HL-60/S4 treated with retinoic acid at 250 ng/mL for 4 days and 3 days (cell line): ENCODE results near the gene MMS19.
"Not testable (repeated sequence)": the region's sequence is repeated elsewhere in the genome, so short reads cannot be mapped to it uniquely, and the experiment has no call there.

Experiments
- in situ Hi-C: fragments of 300-500 bp; cut with MboI; formaldehyde crosslinking; loops from 2 replicates; pipeline ENCODE4 v1.7.0; 2022; ENCODE audit warnings: low sequenced_read_pairs

MMS19 gene

GRCh38 chr10:97468781-97469180, 29.4 kb downstream of the MMS19 start:
- in situ Hi-C loops: not testable (repeated sequence)

- in situ Hi-C loops: no loop called here
These were observed 30.1 kb downstream of the MMS19 start for GRCh38 chr10:97468162-97468561.

GRCh38 chr10:97466755-97467154, 31.5 kb downstream of the MMS19 start:
- in situ Hi-C loops: no loop called here

- in situ Hi-C loops: no loop called here
These were observed 32.2 kb downstream of the MMS19 start for GRCh38 chr10:97465982-97466381.

DNA sequence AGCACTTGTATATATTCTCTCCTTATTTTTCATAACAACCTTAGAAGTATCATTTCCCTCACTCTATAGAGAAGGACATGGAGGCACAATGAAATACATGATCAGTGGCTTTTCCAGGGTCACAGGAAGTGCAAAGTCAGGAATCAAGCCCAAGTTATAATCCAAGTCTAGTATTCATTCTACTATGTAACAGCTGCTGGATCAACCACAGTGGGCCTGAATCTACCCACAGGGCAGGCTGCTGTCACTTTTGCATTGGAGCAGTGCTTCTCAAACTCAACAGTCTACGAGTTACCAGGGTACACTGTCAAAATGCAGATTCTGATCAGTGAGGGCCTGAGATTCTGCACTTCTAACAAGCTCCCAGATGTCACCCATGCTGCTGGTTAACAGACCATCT, 34.0 kb downstream of the MMS19 start:
- in situ Hi-C loops: no loop called here

DNA sequence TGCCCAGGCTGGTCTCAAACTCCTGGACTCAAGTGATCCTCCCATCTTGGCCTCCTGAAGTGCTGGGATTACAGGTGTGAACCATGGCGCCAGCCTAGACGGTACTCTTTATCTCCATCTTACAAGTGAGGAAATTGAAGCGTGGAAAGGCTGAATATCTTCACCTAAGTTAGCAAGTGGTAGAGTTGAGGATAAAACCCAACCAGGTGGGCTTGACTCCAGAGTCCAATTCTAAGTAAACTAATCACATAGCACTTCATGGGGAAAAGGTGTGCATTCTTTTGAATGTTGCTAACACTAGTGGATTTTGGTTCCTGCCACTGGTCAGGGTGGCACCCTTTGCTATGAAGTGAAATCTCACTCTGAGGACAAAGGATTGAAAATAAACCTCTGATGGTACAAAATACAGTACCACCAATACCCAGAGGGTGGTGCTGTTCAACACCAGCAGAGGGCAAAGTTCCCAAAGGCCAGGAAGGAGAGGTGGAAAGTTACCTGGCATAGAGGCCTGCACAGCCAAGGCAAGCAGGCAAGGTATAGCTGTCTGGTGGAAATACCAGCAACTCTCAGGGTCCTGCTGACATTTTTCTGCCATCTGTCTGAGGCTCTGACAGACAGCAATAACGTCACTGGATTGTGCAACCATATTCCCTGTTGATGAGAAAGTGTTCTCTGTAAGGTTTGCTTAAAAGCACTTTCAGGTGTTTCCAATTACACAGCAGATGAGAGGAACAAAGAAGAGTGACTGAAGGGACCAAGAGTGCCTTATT, 34.7 kb downstream of the MMS19 start:
- in situ Hi-C loops: no loop called here

DNA sequence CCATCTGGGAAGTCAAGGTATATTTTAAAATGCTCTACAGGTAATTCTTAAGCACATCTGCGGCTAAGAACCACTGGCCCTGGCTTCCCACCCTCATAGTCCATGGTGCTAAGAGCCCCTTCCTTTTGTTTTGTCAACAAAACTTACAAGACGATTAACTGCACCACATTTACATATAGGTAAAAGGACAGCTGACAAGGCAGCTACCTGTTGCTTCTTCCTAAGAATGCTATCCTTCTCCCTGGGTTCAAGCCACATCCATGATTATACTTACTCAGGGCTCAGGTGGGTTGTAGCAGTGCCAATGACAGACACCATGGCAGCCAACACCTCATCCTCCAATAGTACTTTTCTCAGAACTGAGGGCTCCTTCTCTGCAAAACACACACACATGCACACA, 35.9 kb downstream of the MMS19 start:
- in situ Hi-C loops: no loop called here

GRCh38 chr10:97459933-97460332, 38.3 kb downstream of the MMS19 start:
- in situ Hi-C loops: no loop called here

DNA sequence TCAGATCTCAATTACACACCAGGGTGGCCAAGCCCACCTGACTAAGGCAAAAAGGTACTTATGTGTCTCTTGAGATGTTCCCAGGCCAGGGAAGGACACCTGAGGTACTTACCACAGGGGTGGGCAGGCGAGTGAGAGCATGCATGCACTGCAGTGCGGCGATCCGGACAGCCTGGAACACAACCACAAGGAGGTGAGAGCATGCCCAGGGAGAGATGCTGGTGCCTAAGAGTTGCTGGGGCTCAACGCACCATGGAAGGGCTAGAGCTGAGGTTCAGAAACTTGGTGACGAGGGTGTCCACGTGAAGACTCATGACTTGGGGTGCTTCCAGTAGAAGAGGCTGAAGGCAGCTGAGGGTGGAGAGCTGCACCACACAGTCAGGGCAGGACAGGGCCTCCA, 39.1 kb downstream of the MMS19 start:
- in situ Hi-C loops: no loop called here

DNA sequence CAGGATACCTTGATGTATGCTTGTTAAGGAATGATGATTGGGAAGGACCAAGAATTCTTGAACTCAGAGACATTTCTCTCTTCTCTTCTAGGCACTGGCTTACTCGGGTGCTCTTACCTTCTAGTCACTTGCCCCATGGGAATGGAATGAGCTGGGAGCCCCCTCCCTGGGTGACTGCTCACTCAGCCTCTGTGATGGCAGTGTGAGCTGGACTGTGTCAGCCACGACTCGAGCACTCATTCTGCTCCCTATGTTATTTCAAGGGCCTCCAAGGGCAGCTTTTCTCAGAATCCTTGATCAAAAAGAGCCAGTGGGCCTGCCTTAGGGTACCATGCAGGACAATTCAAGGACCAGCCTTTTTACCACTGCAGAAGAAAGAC, 41.5 kb downstream of the MMS19 start:
- in situ Hi-C loops: no loop called here

GRCh38 chr10:97456034-97456685, 42.1 kb downstream of the MMS19 start:
- in situ Hi-C loops: no loop called here

GRCh38 chr10:97454330-97455036, 43.7 kb downstream of the MMS19 start:
- in situ Hi-C loops: no loop called here

GRCh38 chr10:97452352-97452751, 45.9 kb downstream of the MMS19 start:
- in situ Hi-C loops: no loop called here

DNA sequence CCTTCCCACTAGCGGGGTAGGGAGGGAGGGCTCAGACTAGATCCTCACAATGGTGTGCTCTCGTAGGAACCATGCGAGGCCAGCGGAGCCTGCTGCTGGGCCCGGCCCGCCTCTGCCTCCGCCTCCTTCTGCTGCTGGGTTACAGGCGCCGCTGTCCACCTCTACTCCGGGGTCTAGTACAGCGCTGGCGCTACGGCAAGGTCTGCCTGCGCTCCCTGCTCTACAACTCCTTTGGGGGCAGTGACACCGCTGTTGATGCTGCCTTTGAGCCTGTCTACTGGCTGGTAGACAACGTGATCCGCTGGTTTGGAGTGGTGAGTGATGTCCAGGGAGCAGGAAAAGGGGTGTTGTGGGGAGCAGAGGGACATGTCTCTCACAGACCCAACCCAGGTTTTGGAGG, 46.6 kb downstream of the MMS19 start:
- in situ Hi-C loops: no loop called here

DNA sequence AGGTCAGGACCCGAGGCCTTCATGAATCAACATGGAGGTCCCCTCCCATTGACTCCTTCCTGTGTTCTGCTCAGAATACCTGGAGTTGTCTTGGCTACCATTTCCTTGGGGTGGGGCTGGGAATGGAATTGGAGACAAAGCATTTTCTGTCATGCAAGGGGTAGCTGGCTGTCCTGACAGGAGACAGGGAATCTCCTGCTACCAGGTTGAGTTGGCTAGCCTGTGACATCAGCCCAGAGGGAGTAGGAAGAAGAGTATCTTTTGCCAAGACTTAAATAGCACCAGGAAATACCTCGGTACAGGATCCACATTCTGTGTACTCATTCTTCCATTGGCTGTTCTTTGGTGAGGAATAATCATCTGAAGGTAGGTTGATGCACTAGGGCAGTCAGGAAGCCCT, 47.4 kb downstream of the MMS19 start:
- in situ Hi-C loops: no loop called here

GRCh38 chr10:97445722-97446639, 52.2 kb downstream of the MMS19 start, which contains the start of the genes EXOSC1 and ZDHHC16:
Gene EXOSC1 (minus strand): TSS chr10:97446006. CDS start chr10:97445985, 21 bp downstream.
Gene ZDHHC16 (plus strand): TSS chr10:97446175. CDS start chr10:97451676, 5,501 bp downstream.
- in situ Hi-C loops: no loop called here

DNA sequence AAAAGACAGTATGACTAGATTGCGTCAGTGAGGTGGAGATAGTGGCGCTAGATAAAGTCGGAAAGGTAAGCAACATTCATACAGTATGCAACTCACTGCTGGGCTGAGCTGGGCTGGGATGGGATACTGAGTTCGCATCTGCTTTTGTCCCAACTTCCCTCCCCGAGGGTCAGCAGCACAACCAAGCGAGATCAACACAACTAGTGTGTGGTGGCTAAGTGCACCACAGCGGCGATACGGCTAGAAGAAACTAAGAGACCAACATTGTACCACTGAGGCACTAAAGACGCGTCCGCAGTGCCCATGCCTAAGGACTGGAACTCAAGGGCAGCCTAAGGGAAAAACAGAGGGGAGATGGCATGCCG, 52.9 kb downstream of the MMS19 start:
- in situ Hi-C loops: no loop called here

DNA sequence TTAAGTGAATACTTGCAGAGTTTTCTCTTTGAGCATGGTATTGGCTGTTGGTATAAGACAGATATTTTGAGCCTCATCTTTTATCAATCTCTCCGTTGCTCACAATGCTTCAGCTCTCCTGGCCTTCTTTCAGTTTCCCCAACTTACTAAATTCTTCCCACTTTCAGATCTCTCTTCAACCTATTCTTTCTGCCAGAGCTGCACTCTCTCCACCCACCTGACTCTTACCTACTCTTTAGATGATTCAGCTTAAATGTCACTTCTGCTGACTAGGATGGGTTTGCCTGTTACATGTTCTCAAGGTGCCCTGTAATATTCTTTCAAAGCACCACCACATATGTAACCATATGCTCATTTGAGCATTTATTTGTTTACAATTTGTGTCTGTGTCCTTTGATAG, 54.0 kb downstream of the MMS19 start:
- in situ Hi-C loops: no loop called here

- in situ Hi-C loops: no loop called here
These were observed 55.9 kb downstream of the MMS19 start for GRCh38 chr10:97442277-97442676.

DNA sequence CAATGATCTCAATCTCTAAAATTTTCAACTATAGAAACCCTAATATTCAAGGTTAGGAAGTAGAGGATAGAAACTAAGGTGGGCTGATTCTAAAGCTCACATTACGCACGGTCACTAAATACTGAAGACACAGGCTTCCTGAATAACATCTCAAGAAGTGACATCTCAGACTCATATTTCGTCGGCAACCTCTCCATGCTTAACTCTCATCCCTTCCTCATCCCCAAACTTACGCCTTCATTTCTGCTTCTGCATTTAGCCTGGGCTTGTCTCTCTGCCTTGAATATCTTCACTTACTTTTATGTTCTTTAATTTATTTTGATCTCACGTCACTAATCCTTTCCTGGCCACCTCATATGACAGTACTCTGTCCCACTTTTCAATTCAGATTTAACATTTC, 63.0 kb downstream of the MMS19 start:
- in situ Hi-C loops: no loop called here

DNA sequence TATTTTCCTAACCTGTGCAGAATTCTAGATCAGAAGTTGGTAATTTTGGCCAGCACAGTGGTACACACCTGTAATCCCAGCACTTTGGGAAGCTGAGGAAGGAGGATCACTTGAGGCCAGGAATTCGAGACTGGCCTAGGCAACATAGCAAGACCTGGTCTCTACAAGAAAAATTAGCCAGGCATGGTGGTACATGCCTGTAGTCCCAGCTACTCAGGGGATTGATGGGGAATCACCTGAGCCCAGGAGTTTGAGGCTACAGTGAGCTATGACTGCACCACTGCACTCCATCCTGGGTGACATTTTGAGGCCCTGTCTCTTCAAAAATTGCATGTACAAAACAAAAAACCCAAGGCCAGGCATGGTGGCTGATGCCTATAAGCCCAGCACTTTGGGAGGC, 63.7 kb downstream of the MMS19 start:
- in situ Hi-C loops: no loop called here
